Endothelial cell of umbilical vein (primary cell): Measurements from ENCODE around the gene FAAP100. TPM values are rescaled to one million over a fixed set of nuclear protein-coding genes. Genes with fewer than 3 reads are reported as not detected.

Experiments
- BruUV-seq: library from RNA; stranded (reverse); fragments of 400-500 nt; replicated peaks from 2 replicates; lab custom pipeline; 2021; lab: Mats Ljungman, UMichigan
- CTCF ChIA-PET: fragments of 300-600, 350-600 bp; sonication (Branson Sonifier 250); formaldehyde crosslinking; loops from one replicate; lab custom pipeline; 2021; ENCODE audit warnings: antibody characterized with exemption, inconsistent platforms; lab: Charles Lee
- POLR2A ChIA-PET: fragments of 300-600, 350-600 bp; sonication (Branson Sonifier 250); formaldehyde crosslinking; loops from one replicate; lab custom pipeline; 2021; ENCODE audit warnings: antibody characterized with exemption, inconsistent platforms; lab: Charles Lee
- DNase-seq: peaks from one replicate; pipeline ENCODE4 v3.0.0-alpha.2; 2011; ENCODE audit warnings: low read depth, low spot score
- FAIRE-seq: peaks from 2 replicates; lab custom pipeline; 2011; peaks lifted over from hg19 to GRCh38; lab: Jason Lieb, UNC
- H2AFZ ChIP-seq: 2 replicates; pipeline ENCODE4 v1.6.0; 2012; ENCODE audit warnings: low read depth, low read length, control low read depth, inconsistent platforms
- H3K27ac ChIP-seq: 2 replicates; pipeline ENCODE4 v1.5.1; 2011; ENCODE audit warnings: low read depth, mild to moderate bottlenecking, control low read depth, low read length, moderate library complexity; ENCODE audit not compliant: insufficient read depth
- H3K27me3 ChIP-seq, 2 experiments: 2 replicates each; pipeline versions ENCODE4 v1.6.0 to v1.6.1; 2011; ENCODE audit warnings: low read length in 2 of 2, mixed read lengths in 1 of 2; ENCODE audit not compliant: control insufficient read depth in 2 of 2, insufficient read depth in 2 of 2
- H3K36me3 ChIP-seq, 2 experiments: 2 replicates in 1 of 2; 3 replicates in 1 of 2; pipeline ENCODE4 v1.5.1; 2011; ENCODE audit warnings: low read length in 2 of 2, mild to moderate bottlenecking in 1 of 2, moderate library complexity in 1 of 2; ENCODE audit not compliant: control insufficient read depth in 2 of 2, insufficient read depth in 2 of 2; ENCODE audit errors: extremely low read depth in 1 of 2
- H3K4me1 ChIP-seq: 3 replicates; pipeline ENCODE4 v1.5.1; 2011; ENCODE audit warnings: mild to moderate bottlenecking, low read length; ENCODE audit not compliant: control insufficient read depth, insufficient read depth; ENCODE audit errors: extremely low read depth
- H3K4me2 ChIP-seq: 2 replicates; pipeline ENCODE4 v1.6.1; 2011; ENCODE audit warnings: low read length, control low read depth, mixed read lengths; ENCODE audit not compliant: insufficient read depth
- H3K4me3 ChIP-seq, 3 experiments: fragments of 200-600 bp in 1 of 3; sonication (generic), shearing (Covaris generic) in 1 of 3; replicated peaks in 1 of 3; 2 replicates each; pipeline ENCODE4 v1.5.1; 2011 to 2016; ENCODE audit warnings: control low read depth in 3 of 3, low read length in 3 of 3, mild to moderate bottlenecking in 2 of 3, inconsistent platforms in 1 of 3, low read depth in 1 of 3, moderate library complexity in 1 of 3; ENCODE audit not compliant: insufficient read depth in 1 of 3
- H3K79me2 ChIP-seq: 2 replicates; pipeline ENCODE4 v1.6.0; 2012; ENCODE audit warnings: low read length, inconsistent platforms; ENCODE audit not compliant: control insufficient read depth, insufficient read depth
- H3K9ac ChIP-seq: replicated peaks from 2 replicates; pipeline ENCODE3; 2011; ENCODE audit warnings: low read length, control low read depth; ENCODE audit not compliant: insufficient read depth; ENCODE audit errors: extremely low read depth
- H3K9me1 ChIP-seq: replicated peaks from 3 replicates; pipeline ENCODE4 v1.6.0; 2011; ENCODE audit warnings: mild to moderate bottlenecking, low read length; ENCODE audit not compliant: control insufficient read depth, insufficient read depth; ENCODE audit errors: extremely low read depth
- H3K9me3 ChIP-seq: replicated peaks from 2 replicates; pipeline ENCODE4 v1.5.1; 2012; ENCODE audit warnings: low read length, inconsistent platforms; ENCODE audit not compliant: control insufficient read depth, insufficient read depth
- H4K20me1 ChIP-seq: replicated peaks from 2 replicates; pipeline ENCODE3; 2011; ENCODE audit warnings: mild to moderate bottlenecking, low read length; ENCODE audit not compliant: control insufficient read depth, insufficient read depth; ENCODE audit errors: extremely low read depth
- CTCF ChIP-seq, 2 donors: IDR thresholded peaks; 1 replicate in 1 of 2; 2 replicates in 1 of 2; pipeline ENCODE4 v1.5.1; 2011; ENCODE audit warnings: low read length in 2 of 2, mild to moderate bottlenecking in 2 of 2, moderate library complexity in 2 of 2, control low read depth in 1 of 2, inconsistent platforms in 1 of 2, low read depth in 1 of 2; ENCODE audit not compliant: insufficient read depth in 1 of 2; ENCODE audit errors: extremely low read depth in 1 of 2
- EZH2 ChIP-seq: IDR thresholded peaks from 2 replicates; pipeline ENCODE4 v1.6.1; 2012; ENCODE audit warnings: borderline replicate concordance, low read depth, mild to moderate bottlenecking, moderate library complexity, low read length, inconsistent platforms; ENCODE audit not compliant: severe bottlenecking
- FOS ChIP-seq: IDR thresholded peaks from 2 replicates; pipeline ENCODE4 v1.6.1; 2011; ENCODE audit warnings: mild to moderate bottlenecking, low read length, moderate library complexity, borderline replicate concordance; ENCODE audit not compliant: insufficient read depth
- GATA2 ChIP-seq: IDR thresholded peaks from 2 replicates; pipeline ENCODE4 v1.7.0; 2011; ENCODE audit warnings: low read depth, mild to moderate bottlenecking, moderate library complexity, mixed read lengths, low read length; ENCODE audit not compliant: insufficient read length, insufficient read depth
- JUN ChIP-seq: IDR thresholded peaks from 2 replicates; pipeline ENCODE4 v1.6.1; 2011; ENCODE audit warnings: borderline replicate concordance, low read depth; ENCODE audit not compliant: insufficient read length, insufficient read depth
- MAX ChIP-seq: IDR thresholded peaks from 2 replicates; pipeline ENCODE4 v1.6.1; 2011; ENCODE audit not compliant: insufficient read depth, insufficient read length
- MYC ChIP-seq: IDR thresholded peaks from one replicate; pipeline ENCODE4 v1.6.1; 2011; ENCODE audit warnings: mild to moderate bottlenecking, low read depth, low read length
- POLR2A ChIP-seq: IDR thresholded peaks from 2 replicates; pipeline ENCODE4 v1.6.1; 2012; ENCODE audit warnings: low read depth, mild to moderate bottlenecking, control low read depth, low read length
- POLR2AphosphoS5 ChIP-seq: IDR thresholded peaks from 2 replicates; pipeline ENCODE4 v1.6.1; 2012; ENCODE audit warnings: low read depth, mild to moderate bottlenecking, control low read depth, low read length, moderate library complexity; ENCODE audit not compliant: insufficient read depth
- dilution Hi-C: fragments of 300-500 bp; cut with MboI; formaldehyde crosslinking; loops from one replicate; pipeline ENCODE4 v1.15.0; 2019; ENCODE audit warnings: low sequenced_read_pairs; ENCODE audit not compliant: extremely low pct_ligation_motif_present
- intact Hi-C: fragments of 100-400 bp; cut with micrococcal nuclease; formaldehyde crosslinking; loops from one replicate; pipeline ENCODE4 v1.10.0; 2022
- polyA plus RNA-seq, 4 experiments: library from polyadenylated mRNA; depleted of rRNA in 3 of 4; stranded (reverse) in 3 of 4; unstranded in 1 of 4; fragments of >200 nt; gene quantifications; 2 replicates each; pipeline versions ENCODE4 v1.2.1 to v1.2.3, GENCODE V29; 2011 to 2012; ENCODE audit warnings: missing spikeins in 1 of 4
- total RNA-seq: library from RNA; stranded (reverse); gene quantifications from 2 replicates; pipeline ENCODE4 v1.2.3, GENCODE V29; 2021

Gene FAAP100
- total and polyA plus RNA-seq, 2 donors (not counting 3 experiments of a cell fraction or from before 2014, with no cell fraction given), result 35.4 to 54.3 TPM

GRCh38 chr17:81577278-81578000 is 25.3 kb upstream of the FAAP100 start:
- no peaks in the 10 kb centered on the region for H3K9me3 ChIP-seq
- intact Hi-C loops (loop anchor here (2.0 kb wide), 1 partner anchor 25 kb away; the partner anchor contains the start of gene FAAP100), dilution Hi-C loops (no loop called here)
- POLR2A ChIA-PET, result interaction anchor here (1.4 to 1.5 kb wide), 2 partner anchors 10 to 11 kb away, joined by 5 to 13 read pairs; no protein-coding TSS in a partner anchor
- peaks cover 15 to 21% of the 10 kb centered on the region in 2 experiments for H3K36me3 ChIP-seq
- H3K4me1 ChIP-seq, result peaks cover 27% of the 10 kb centered on the region
- CTCF ChIA-PET, result interaction anchor here (0.8 to 2.7 kb wide), 4 partner anchors 11 to 24 kb away, joined by 3 to 18 read pairs (median 8); no protein-coding TSS in a partner anchor
- no peaks in the 10 kb centered on the region for H3K27me3 ChIP-seq
- no peak overlapping the region for H2AFZ ChIP-seq
- FAIRE-seq (no peak), DNase-seq (no peak)
- H3K79me2 ChIP-seq, result peaks cover 51% of the 10 kb centered on the region
- no peak overlapping the region for H3K4me2 ChIP-seq
- no peak overlapping the region for H3K9ac ChIP-seq
- TF ChIP-seq POLR2AphosphoS5 (no peak), EZH2 (no peak), FOS (no peak), JUN (no peak), POLR2A (no peak), GATA2 (no peak), MAX (no peak), CTCF (IDR thresholded peaks at IDR 0.05; ENCODE audit: extremely low read depth in 1 of 2, insufficient read depth in 1 of 2, low read depth in 1 of 2, low read length in 2 of 2) (no peak), MYC (no peak)
- BruUV-seq, result no TSS peak
- H3K9me1 ChIP-seq, result no peaks in the 10 kb centered on the region
- H4K20me1 ChIP-seq, result no peaks in the 10 kb centered on the region
- no peak overlapping the region for H3K4me3 ChIP-seq
- H3K27ac ChIP-seq, result peak overlapping the region; percentile 81
